B cell (primary cell): ENCODE data around the gene POMP. TPM values are rescaled to one million over a fixed set of nuclear protein-coding genes. Genes with fewer than 3 reads are reported as not detected.

Experiments
- ATAC-seq: fragments of 200-7000 bp; cut with Tn5 transposase; one replicate; pipeline ENCODE4 v1.10.0; 2021; ENCODE audit warnings: low read depth, mild to moderate bottlenecking, moderate number of reproducible peaks, moderate library complexity
- CTCF ChIA-PET: fragments of 350-600 bp; sonication (Branson Sonifier 250); formaldehyde crosslinking; loops from one replicate; lab custom pipeline; 2021; ENCODE audit warnings: antibody characterized with exemption, inconsistent platforms; lab: Charles Lee
- POLR2A ChIA-PET: fragments of 350-600 bp; sonication (Branson Sonifier 250); formaldehyde crosslinking; loops from one replicate; lab custom pipeline; 2021; ENCODE audit warnings: antibody characterized with exemption; lab: Charles Lee
- DNase-seq: peaks from one replicate; pipeline ENCODE4 v3.0.0; 2013
- H2AFZ ChIP-seq: 2 replicates; pipeline ENCODE4 v1.6.1; 2012; ENCODE audit warnings: mild to moderate bottlenecking, low read depth, low read length; ENCODE audit not compliant: insufficient read depth, poor library complexity, severe bottlenecking
- H3K27ac ChIP-seq, 2 donors: 1 replicate in 1 of 2; 2 replicates in 1 of 2; pipeline ENCODE4 v1.5.1; 2012 to 2013; ENCODE audit warnings: low read length in 2 of 2, mild to moderate bottlenecking in 2 of 2, moderate library complexity in 1 of 2
- H3K27me3 ChIP-seq, 4 experiments: fragments of 200-600 bp in 1 of 4; sonication (generic) in 1 of 4; replicated peaks in 1 of 4; 1 replicate in 2 of 4; 2 replicates in 2 of 4; pipeline versions ENCODE4 v1.6.1 to v1.7.0; 2013 to 2016; ENCODE audit warnings: low read length in 3 of 4, mild to moderate bottlenecking in 2 of 4, mixed read lengths in 1 of 4, moderate library complexity in 1 of 4; ENCODE audit not compliant: insufficient read depth in 4 of 4, control insufficient read depth in 3 of 4; ENCODE audit errors: control extremely low read depth in 1 of 4
- H3K36me3 ChIP-seq, 2 experiments: replicated peaks in 1 of 2; 1 replicate in 1 of 2; 2 replicates in 1 of 2; pipeline versions ENCODE4 v1.6.1 to v1.7.1; 2013; ENCODE audit warnings: low read length in 1 of 2; ENCODE audit not compliant: insufficient read depth in 2 of 2, control insufficient read depth in 1 of 2; ENCODE audit errors: control extremely low read depth in 1 of 2, extremely low read depth in 1 of 2
- H3K4me1 ChIP-seq, 2 donors: fragments of 200-600 bp in 1 of 2; sonication (generic) in 1 of 2; 1 replicate in 1 of 2; 2 replicates in 1 of 2; pipeline versions ENCODE4 v1.5.1 to v1.6.1; 2013 to 2017; ENCODE audit warnings: low read length in 2 of 2; ENCODE audit not compliant: control insufficient read depth in 2 of 2, insufficient read depth in 2 of 2
- H3K4me2 ChIP-seq: replicated peaks from 2 replicates; pipeline ENCODE3; 2012; ENCODE audit warnings: mild to moderate bottlenecking, low read depth, low read length; ENCODE audit not compliant: poor library complexity, severe bottlenecking
- H3K4me3 ChIP-seq, 5 experiments: fragments of 200-600 bp in 1 of 5; sonication (generic) in 1 of 5; 1 replicate in 3 of 5; 2 replicates in 2 of 5; pipeline versions ENCODE4 v1.5.1 to v1.7.0; 2011 to 2016; ENCODE audit warnings: low read length in 4 of 5, mild to moderate bottlenecking in 4 of 5, low read depth in 2 of 5, control low read depth in 1 of 5, moderate library complexity in 1 of 5; ENCODE audit not compliant: insufficient read depth in 1 of 5; ENCODE audit errors: control extremely low read depth in 1 of 5, extremely low read depth in 1 of 5
- H3K79me2 ChIP-seq: fragments of 200-600 bp; sonication (generic); one replicate; pipeline ENCODE4 v1.6.0; 2016; ENCODE audit warnings: low read length; ENCODE audit not compliant: control insufficient read depth, insufficient read depth
- H3K9ac ChIP-seq: fragments of 200-600 bp; sonication (generic); 2 replicates; pipeline ENCODE4 v1.6.1; 2017; ENCODE audit warnings: mild to moderate bottlenecking, low read length, moderate library complexity
- H3K9me3 ChIP-seq, 3 donors: one replicate each; pipeline versions ENCODE4 v1.6.1 to v1.7.1; 2013; ENCODE audit warnings: low read length in 2 of 3; ENCODE audit not compliant: control insufficient read depth in 2 of 3, insufficient read depth in 1 of 3; ENCODE audit errors: control extremely low read depth in 1 of 3
- H4K20me1 ChIP-seq: 2 replicates; pipeline ENCODE4 v1.6.0; 2012; ENCODE audit warnings: mild to moderate bottlenecking, low read length; ENCODE audit not compliant: insufficient read depth, control insufficient read depth, poor library complexity, severe bottlenecking
- H3K27ac Mint-ChIP-seq: one replicate; pipeline ENCODE4 v1.8.0; 2021; ENCODE audit warnings: mixed read lengths
- H3K27me3 Mint-ChIP-seq: one replicate; pipeline ENCODE4 v1.8.0; 2021; ENCODE audit warnings: mixed read lengths
- H3K4me1 Mint-ChIP-seq: one replicate; pipeline ENCODE4 v1.8.0; 2021; ENCODE audit warnings: mixed read lengths
- H3K4me3 Mint-ChIP-seq: one replicate; pipeline ENCODE4 v1.8.0; 2021; ENCODE audit warnings: mixed read lengths
- H3K9me3 Mint-ChIP-seq: one replicate; pipeline ENCODE4 v1.8.0; 2022; ENCODE audit warnings: mixed read lengths; ENCODE audit not compliant: insufficient read depth
- EZH2 ChIP-seq: IDR thresholded peaks from 2 replicates; pipeline ENCODE4 v1.6.1; 2012; ENCODE audit warnings: borderline replicate concordance, low read depth, mild to moderate bottlenecking, moderate library complexity, low read length; ENCODE audit not compliant: insufficient read depth, poor library complexity, severe bottlenecking
- WGBS: methylation state at CpG from one replicate; pipeline ENCODE4 v1.1.5; 2013; ENCODE audit warnings: missing lambda C conversion rate; ENCODE audit not compliant: insufficient coverage; 5-methylcytosine and 5-hydroxymethylcytosine counted together
- intact Hi-C: fragments of 100-400 bp; cut with micrococcal nuclease; formaldehyde crosslinking; loops from one replicate; pipeline ENCODE4 v1.10.0; 2022
- polyA plus RNA-seq: library from polyadenylated mRNA; depleted of rRNA; stranded (reverse); fragments of >200 nt; gene quantifications from 2 replicates; pipeline ENCODE4 v1.2.3, GENCODE V29; 2012
- total RNA-seq, 2 donors: library from RNA; stranded (reverse); fragments of 120-200 nt in 1 of 2; gene quantifications; 1 replicate in 1 of 2; 2 replicates in 1 of 2; pipeline versions ENCODE4 v1.2.3 to v1.2.4, GENCODE V29; 2013 to 2022
- TF ChIP-seq, protein P1 (sequence below): fragments of 200-600 bp; IDR thresholded peaks from one replicate; pipeline ENCODE4 v1.8.0; 2022; ENCODE audit warnings: antibody characterized with exemption, mild to moderate bottlenecking

POMP gene
- total and polyA plus RNA-seq, 2 donors (not counting 1 experiment from before 2014, with no cell fraction given): 14.0 to 28.7 TPM

DNA sequence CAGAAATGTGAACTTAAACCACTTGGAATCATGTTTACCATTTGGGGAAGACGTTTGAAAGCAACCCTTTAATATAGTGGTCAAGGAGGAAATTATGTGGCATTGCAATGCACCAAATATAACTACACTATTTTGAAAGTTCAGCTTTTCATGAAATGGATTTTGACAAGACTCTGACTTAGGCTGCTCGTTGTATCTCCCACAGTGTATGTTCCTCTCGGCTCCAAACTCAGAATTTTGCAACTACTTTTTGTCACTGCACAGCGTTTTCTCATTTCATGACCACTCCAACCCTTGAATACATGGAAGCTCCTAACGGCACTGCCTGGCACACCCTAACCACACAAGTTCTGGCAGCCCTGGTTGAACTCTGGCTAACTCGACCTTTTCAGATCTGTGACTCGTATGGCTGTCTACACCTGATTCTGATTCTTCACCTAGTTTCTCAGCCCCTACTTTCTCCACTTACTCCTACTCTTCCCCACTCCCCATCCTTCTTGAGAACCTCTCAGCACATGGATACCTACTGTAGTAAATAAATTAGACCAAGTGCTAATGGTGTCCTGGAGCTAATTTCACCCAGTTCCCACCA lies 7.0 kb upstream of the POMP start:
- Histone ChIP-seq H3K4me1 (peaks cover 13 to 15% of the 10 kb centered on the region in 2 donors), H2AFZ (no peak overlapping the region), H4K20me1 (no peaks in the 10 kb centered on the region), H3K27ac (peak overlapping the region in 1 of 2 donors; percentile 27), H3K36me3 (peaks cover 3 to 4% of the 10 kb centered on the region in 2 experiments), H3K9ac (no peak overlapping the region), H3K9me3 (peaks cover 0 to 1% (median 0%) of the 10 kb centered on the region in 3 donors), H3K4me2 (no peak overlapping the region), H3K27me3 (no peaks in the 10 kb centered on the region), H3K79me2 (peaks cover 85% of the 10 kb centered on the region), H3K4me3 (no peak overlapping the region)
- DNase-seq: no peak
- ChIA-PET CTCF (interaction anchor here (0.6 kb wide), 1 partner anchor 16 kb away, joined by 3 read pairs; no protein-coding TSS in a partner anchor), POLR2A (no interaction called here)
- Mint-ChIP-seq H3K27me3 (no peaks in the 10 kb centered on the region), H3K9me3 (no peaks in the 10 kb centered on the region), H3K4me3 (no peak overlapping the region), H3K27ac (no peak overlapping the region), H3K4me1 (peaks cover 16% of the 10 kb centered on the region)
- TF ChIP-seq EZH2: no peak
- TF ChIP-seq, protein P1, sequence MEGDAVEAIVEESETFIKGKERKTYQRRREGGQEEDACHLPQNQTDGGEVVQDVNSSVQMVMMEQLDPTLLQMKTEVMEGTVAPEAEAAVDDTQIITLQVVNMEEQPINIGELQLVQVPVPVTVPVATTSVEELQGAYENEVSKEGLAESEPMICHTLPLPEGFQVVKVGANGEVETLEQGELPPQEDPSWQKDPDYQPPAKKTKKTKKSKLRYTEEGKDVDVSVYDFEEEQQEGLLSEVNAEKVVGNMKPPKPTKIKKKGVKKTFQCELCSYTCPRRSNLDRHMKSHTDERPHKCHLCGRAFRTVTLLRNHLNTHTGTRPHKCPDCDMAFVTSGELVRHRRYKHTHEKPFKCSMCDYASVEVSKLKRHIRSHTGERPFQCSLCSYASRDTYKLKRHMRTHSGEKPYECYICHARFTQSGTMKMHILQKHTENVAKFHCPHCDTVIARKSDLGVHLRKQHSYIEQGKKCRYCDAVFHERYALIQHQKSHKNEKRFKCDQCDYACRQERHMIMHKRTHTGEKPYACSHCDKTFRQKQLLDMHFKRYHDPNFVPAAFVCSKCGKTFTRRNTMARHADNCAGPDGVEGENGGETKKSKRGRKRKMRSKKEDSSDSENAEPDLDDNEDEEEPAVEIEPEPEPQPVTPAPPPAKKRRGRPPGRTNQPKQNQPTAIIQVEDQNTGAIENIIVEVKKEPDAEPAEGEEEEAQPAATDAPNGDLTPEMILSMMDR: no peak
- intact Hi-C loops: no loop called here
- no peak for ATAC-seq
- 94% methylated on average over 6 of the region's 7 CpGs for WGBS

DNA sequence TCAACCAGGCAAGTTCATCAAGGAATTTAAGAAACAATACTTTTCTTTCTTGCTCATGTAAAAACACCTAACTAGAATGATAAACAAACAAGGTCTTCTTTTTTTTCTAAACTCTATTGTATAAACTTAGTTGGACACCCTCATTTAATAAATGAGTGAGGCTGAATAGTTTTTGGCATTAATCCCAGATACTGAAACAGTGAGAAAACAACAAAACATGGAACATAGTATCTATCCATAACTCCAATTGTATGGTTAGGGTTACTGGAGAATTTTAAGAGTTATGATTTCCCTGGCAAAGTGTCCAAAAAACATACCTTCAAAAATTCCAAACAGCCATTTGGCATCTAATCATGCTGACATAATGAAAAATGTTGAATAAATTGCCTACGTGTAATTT lies 5.8 kb upstream of the POMP start:
- TF ChIP-seq EZH2: no peak
- TF ChIP-seq, protein P1: no peak
- H3K27ac ChIP-seq: peak overlapping the region in 1 of 2 donors; percentile 27
- WGBS: no CpG with 5 or more reads among the region's 1 CpG

More for the DNA sequence above, 5.8 kb upstream of the POMP start:
- no peak overlapping the region for H3K4me2 ChIP-seq
- no peak for DNase-seq
- peaks cover 92% of the 10 kb centered on the region for H3K79me2 ChIP-seq
- Mint-ChIP-seq H3K4me3 (no peak overlapping the region), H3K27me3 (no peaks in the 10 kb centered on the region), H3K4me1 (peaks cover 26% of the 10 kb centered on the region), H3K9me3 (no peaks in the 10 kb centered on the region), H3K27ac (no peak overlapping the region)
- ChIA-PET POLR2A (no interaction called here), CTCF (no interaction called here)
- no peak overlapping the region for H3K9ac ChIP-seq
- H3K36me3 ChIP-seq: peaks cover 3 to 4% of the 10 kb centered on the region in 2 experiments
- no peaks in the 10 kb centered on the region for H4K20me1 ChIP-seq
- H3K27me3 ChIP-seq: no peaks in the 10 kb centered on the region
- peaks cover 25 to 27% of the 10 kb centered on the region in 2 donors for H3K4me1 ChIP-seq
- ATAC-seq: no peak
- H2AFZ ChIP-seq: no peak overlapping the region
- intact Hi-C loops: no loop called here
- H3K4me3 ChIP-seq: no peak overlapping the region
- peaks cover 0 to 1% (median 0%) of the 10 kb centered on the region in 3 donors for H3K9me3 ChIP-seq
